ENCODE results near the gene MOV10. TPM values are rescaled to one million over a fixed set of nuclear protein-coding genes. Genes with fewer than 3 reads are reported as not detected.
A peak's percentile ranks its signal among the peaks of the same experiment; 100 is the strongest.

Gene MOV10
- total and polyA plus RNA-seq, 2 of the 13 experiments (the other 11 are each of a cell fraction or from before 2014, with no cell fraction given) = 56.4 to 58.2 TPM

- TF ChIP-seq PRDM15 (CRISPR knock-in tag; IDR thresholded peaks at IDR 0.05) (peak; percentile 7; the same call in 1 of the 2 replicates), ZNF790 (CRISPR knock-in tag; IDR thresholded peaks at IDR 0.05; ENCODE audit: borderline replicate concordance) (peak; percentile 55; the same call in 1 of the 2 replicates), FOXJ3 (CRISPR knock-in tag; IDR thresholded peaks at IDR 0.05; ENCODE audit: borderline replicate concordance) (peak; percentile 64; the same call in 1 of the 2 replicates), ZNF777 (CRISPR knock-in tag; IDR thresholded peaks at IDR 0.05) (peak; percentile 92), ZBTB25 (CRISPR knock-in tag; IDR thresholded peaks at IDR 0.05) (0 out of 2 replicates have a peak, but pooled peaks have one; percentile 14), SMC3 (IDR thresholded peaks at IDR 0.05; ENCODE audit: low read length) (peak; percentile 33; the same call in 1 of the 2 replicates), SALL2 (CRISPR knock-in tag; IDR thresholded peaks at IDR 0.05) (0 out of 2 replicates have a peak, but pooled peaks have one; percentile 54), LCORL (IDR thresholded peaks at IDR 0.05) (no peak), LCORL (CRISPR knock-in tag; IDR thresholded peaks at IDR 0.05) (peak; percentile 65; the same call in 1 of the 2 replicates), ZNF546 (CRISPR knock-in tag; conservative IDR thresholded peaks at IDR 0.05) (peak; percentile 87), ZNF383 (CRISPR knock-in tag; IDR thresholded peaks at IDR 0.05; ENCODE audit: borderline replicate concordance) (no peak), XBP1 (CRISPR knock-in tag; IDR thresholded peaks at IDR 0.05) (no peak), TBL1XR1 (IDR thresholded peaks at IDR 0.05; ENCODE audit: borderline replicate concordance, low read length, partially characterized antibody) (peak; percentile 8)
- TF ChIP-seq, protein P1, sequence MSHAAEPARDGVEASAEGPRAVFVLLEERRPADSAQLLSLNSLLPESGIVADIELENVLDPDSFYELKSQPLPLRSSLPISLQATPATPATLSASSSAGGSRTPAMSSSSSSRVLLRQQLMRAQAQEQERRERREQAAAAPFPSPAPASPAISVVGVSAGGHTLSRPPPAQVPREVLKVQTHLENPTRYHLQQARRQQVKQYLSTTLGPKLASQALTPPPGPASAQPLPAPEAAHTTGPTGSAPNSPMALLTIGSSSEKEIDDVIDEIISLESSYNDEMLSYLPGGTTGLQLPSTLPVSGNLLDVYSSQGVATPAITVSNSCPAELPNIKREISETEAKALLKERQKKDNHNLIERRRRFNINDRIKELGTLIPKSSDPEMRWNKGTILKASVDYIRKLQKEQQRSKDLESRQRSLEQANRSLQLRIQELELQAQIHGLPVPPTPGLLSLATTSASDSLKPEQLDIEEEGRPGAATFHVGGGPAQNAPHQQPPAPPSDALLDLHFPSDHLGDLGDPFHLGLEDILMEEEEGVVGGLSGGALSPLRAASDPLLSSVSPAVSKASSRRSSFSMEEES (CRISPR knock-in tag; IDR thresholded peaks at IDR 0.05) = no peak
- TF ChIP-seq, protein P2, sequence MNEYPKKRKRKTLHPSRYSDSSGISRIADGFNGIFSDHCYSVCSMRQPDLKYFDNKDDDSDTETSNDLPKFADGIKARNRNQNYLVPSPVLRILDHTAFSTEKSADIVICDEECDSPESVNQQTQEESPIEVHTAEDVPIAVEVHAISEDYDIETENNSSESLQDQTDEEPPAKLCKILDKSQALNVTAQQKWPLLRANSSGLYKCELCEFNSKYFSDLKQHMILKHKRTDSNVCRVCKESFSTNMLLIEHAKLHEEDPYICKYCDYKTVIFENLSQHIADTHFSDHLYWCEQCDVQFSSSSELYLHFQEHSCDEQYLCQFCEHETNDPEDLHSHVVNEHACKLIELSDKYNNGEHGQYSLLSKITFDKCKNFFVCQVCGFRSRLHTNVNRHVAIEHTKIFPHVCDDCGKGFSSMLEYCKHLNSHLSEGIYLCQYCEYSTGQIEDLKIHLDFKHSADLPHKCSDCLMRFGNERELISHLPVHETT (CRISPR knock-in tag; conservative IDR thresholded peaks at IDR 0.05) = peak; percentile 23; the same call in 1 of the 2 replicates
- TF ChIP-seq, protein P3, sequence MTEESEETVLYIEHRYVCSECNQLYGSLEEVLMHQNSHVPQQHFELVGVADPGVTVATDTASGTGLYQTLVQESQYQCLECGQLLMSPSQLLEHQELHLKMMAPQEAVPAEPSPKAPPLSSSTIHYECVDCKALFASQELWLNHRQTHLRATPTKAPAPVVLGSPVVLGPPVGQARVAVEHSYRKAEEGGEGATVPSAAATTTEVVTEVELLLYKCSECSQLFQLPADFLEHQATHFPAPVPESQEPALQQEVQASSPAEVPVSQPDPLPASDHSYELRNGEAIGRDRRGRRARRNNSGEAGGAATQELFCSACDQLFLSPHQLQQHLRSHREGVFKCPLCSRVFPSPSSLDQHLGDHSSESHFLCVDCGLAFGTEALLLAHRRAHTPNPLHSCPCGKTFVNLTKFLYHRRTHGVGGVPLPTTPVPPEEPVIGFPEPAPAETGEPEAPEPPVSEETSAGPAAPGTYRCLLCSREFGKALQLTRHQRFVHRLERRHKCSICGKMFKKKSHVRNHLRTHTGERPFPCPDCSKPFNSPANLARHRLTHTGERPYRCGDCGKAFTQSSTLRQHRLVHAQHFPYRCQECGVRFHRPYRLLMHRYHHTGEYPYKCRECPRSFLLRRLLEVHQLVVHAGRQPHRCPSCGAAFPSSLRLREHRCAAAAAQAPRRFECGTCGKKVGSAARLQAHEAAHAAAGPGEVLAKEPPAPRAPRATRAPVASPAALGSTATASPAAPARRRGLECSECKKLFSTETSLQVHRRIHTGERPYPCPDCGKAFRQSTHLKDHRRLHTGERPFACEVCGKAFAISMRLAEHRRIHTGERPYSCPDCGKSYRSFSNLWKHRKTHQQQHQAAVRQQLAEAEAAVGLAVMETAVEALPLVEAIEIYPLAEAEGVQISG (CRISPR knock-in tag; IDR thresholded peaks at IDR 0.05) = peak; percentile 75
Observed at GRCh38 chr1:112707221-112708001, 33.0 kb downstream of the MOV10 start (continued).
